Measurements from ENCODE around the gene PRKCA. TPM values are rescaled to one million over a fixed set of nuclear protein-coding genes. Genes with fewer than 3 reads are reported as not detected.

PRKCA gene
- total and polyA plus RNA-seq, 9 of the 15 experiments (the other 6 are each of a cell fraction or from before 2014, with no cell fraction given) = 3.2 to 33.0 (median 17.8) TPM

GRCh38 chr17:66406701-66407644, 104.6 kb downstream of the PRKCA start:
- no peak overlapping the region; a peak in 1 of 4 replicates for H3K9ac ChIP-seq (ENCODE audit: insufficient read depth in 1 of 2, low read depth in 2 of 2, low read length in 2 of 2)
- ATAC-seq = peak; percentile 73
- peak overlapping the region; percentile 8; the same call in 1 of the 2 replicates for H3K4me2 ChIP-seq (ENCODE audit: insufficient read depth, low read length)
- ChIA-PET POLR2A (no interaction called here), CTCF (ENCODE audit: low intra/inter-chr PET ratio) (no interaction called here)
- peak; percentile 73 for FAIRE-seq
- in situ Hi-C loops (cut with MboI) = no loop called here
- TF ChIP-seq ZNF311 (CRISPR knock-in tag; IDR thresholded peaks at IDR 0.05) (no peak), CEBPZ (IDR thresholded peaks at IDR 0.05; ENCODE audit: borderline replicate concordance, low read depth, low read length) (no peak), PRDM10 (IDR thresholded peaks at IDR 0.05; ENCODE audit: partially characterized antibody) (peak; percentile 14)
- peak in 2 of 4 experiments; percentile 15 to 35 for DNase-seq (ENCODE audit: extremely low read depth in 1 of 4, low spot score in 3 of 4)
- H3K9me3 ChIP-seq (replicated peaks; ENCODE audit: control insufficient read depth, insufficient read depth, low read depth, low read length) = no peaks in the 10 kb centered on the region
- no peaks in the 10 kb centered on the region for H3K27me3 ChIP-seq (ENCODE audit: control insufficient read depth in 2 of 2, insufficient read depth in 2 of 2, low read length in 2 of 2)
- WGBS (ENCODE audit: insufficient coverage, low coverage, missing lambda C conversion rate) = 27% methylated on average over 11 of the region's 12 CpGs
- H3K9me1 ChIP-seq (ENCODE audit: control insufficient read depth, insufficient read depth, low read length) = no peaks in the 10 kb centered on the region
- 0 out of 2 replicates have a peak, but pooled peaks cover 13% of the 10 kb centered on the region for H4K20me1 ChIP-seq (replicated peaks; ENCODE audit: control insufficient read depth, insufficient read depth, low read length)
- H3K4me1 ChIP-seq (replicated peaks in 1 of 2; ENCODE audit: control insufficient read depth in 2 of 2, insufficient read depth in 2 of 2, low read length in 2 of 2) = peaks cover 0 to 8% of the 10 kb centered on the region in 2 experiments; a peak in 3 of 5 replicates
- no peaks in the 10 kb centered on the region for H3K36me3 ChIP-seq (ENCODE audit: control insufficient read depth, insufficient read depth, low read length)
- intact Hi-C loops (cut with micrococcal nuclease) = loop anchor here (10.0 kb wide), 1 partner anchor 102 kb away; the partner anchor contains the start of gene PRKCA
- H2AFZ ChIP-seq (ENCODE audit: low read depth, low read length) = no peak overlapping the region
- no peak overlapping the region for H3K4me3 ChIP-seq
- H3K27ac ChIP-seq (ENCODE audit: extremely low read depth, low read depth, low read length) = no peak overlapping the region
- BruUV-seq (replicated peaks) = no TSS peak
- peaks cover 13% of the 10 kb centered on the region; the same call in 2 of the 3 replicates for H3K79me2 ChIP-seq (ENCODE audit: control insufficient read depth, insufficient read depth, low read length)

All from K562 (cell line).